IMR-90 (cell line): ENCODE results near the gene HECW1. TPM values are rescaled to one million over a fixed set of nuclear protein-coding genes. Genes with fewer than 3 reads are reported as not detected.

Experiments used
- ATAC-seq: fragments of 200-7000 bp; cut with Tn5 transposase; 2 replicates; pipeline ENCODE4 v1.9.1; 2020; ENCODE audit warnings: low read depth, mild to moderate bottlenecking, moderate library complexity
- BruUV-seq: library from RNA; stranded (reverse); fragments of 400-500 nt; replicated peaks from 2 replicates; lab custom pipeline; 2021; lab: Mats Ljungman, UMichigan
- CTCF ChIA-PET: fragments of 300-600 bp; formaldehyde crosslinking; extraction: SDS; loops from one replicate; lab custom pipeline; 2021; ENCODE audit warnings: antibody characterized with exemption; lab: Yijun Ruan, JAX
- POLR2A ChIA-PET: fragments of 300-600 bp; sonication (Branson Sonifier 250); formaldehyde crosslinking; loops from one replicate; lab custom pipeline; 2022; ENCODE audit warnings: antibody characterized with exemption; ENCODE audit not compliant: unreplicated experiment; lab: Charles Lee
- DNase-seq: peaks from one replicate; pipeline ENCODE4 v3.0.0; 2013
- H2AFZ ChIP-seq: replicated peaks from 2 replicates; pipeline ENCODE3; 2013; ENCODE audit warnings: low read length, mild to moderate bottlenecking; ENCODE audit not compliant: poor library complexity
- H2AK5ac ChIP-seq: 2 replicates; pipeline ENCODE4 v1.6.1; 2013; ENCODE audit warnings: low read depth, low read length, inconsistent platforms
- H2AK9ac ChIP-seq: replicated peaks from 2 replicates; pipeline ENCODE3; 2013; ENCODE audit warnings: mild to moderate bottlenecking, low read depth, low read length, moderate library complexity; ENCODE audit not compliant: poor library complexity
- H2BK120ac ChIP-seq: 2 replicates; pipeline ENCODE4 v1.6.1; 2013; ENCODE audit warnings: low read depth, low read length, inconsistent platforms
- H2BK15ac ChIP-seq: 3 replicates; pipeline ENCODE4 v1.6.1; 2013; ENCODE audit warnings: low read depth, low read length, inconsistent platforms
- H2BK20ac ChIP-seq: 2 replicates; pipeline ENCODE4 v1.6.1; 2013; ENCODE audit warnings: low read depth, mild to moderate bottlenecking, inconsistent platforms, low read length, moderate library complexity
- H2BK5ac ChIP-seq: 2 replicates; pipeline ENCODE4 v1.6.1; 2013; ENCODE audit warnings: mild to moderate bottlenecking, low read depth, low read length, inconsistent platforms; ENCODE audit not compliant: poor library complexity, severe bottlenecking
- H3K14ac ChIP-seq: replicated peaks from 2 replicates; pipeline ENCODE4 v1.6.1; 2013; ENCODE audit warnings: low read depth, low read length, inconsistent platforms
- H3K18ac ChIP-seq: 2 replicates; pipeline ENCODE4 v1.6.1; 2013; ENCODE audit warnings: low read depth, low read length, control low read depth
- H3K23ac ChIP-seq: 2 replicates; pipeline ENCODE4 v1.6.1; 2013; ENCODE audit warnings: low read depth, low read length, inconsistent platforms
- H3K27ac ChIP-seq: 2 replicates; pipeline ENCODE4 v1.5.1; 2013; ENCODE audit warnings: mild to moderate bottlenecking, control low read depth, low read length; ENCODE audit not compliant: insufficient read depth
- H3K27me3 ChIP-seq: 2 replicates; pipeline ENCODE4 v1.6.1; 2013; ENCODE audit warnings: low read length; ENCODE audit not compliant: control insufficient read depth, insufficient read depth
- H3K36me3 ChIP-seq: 2 replicates; pipeline ENCODE4 v1.6.1; 2013; ENCODE audit warnings: low read length, mixed read lengths; ENCODE audit not compliant: control insufficient read depth, insufficient read depth
- H3K4ac ChIP-seq: 2 replicates; pipeline ENCODE4 v1.6.1; 2013; ENCODE audit warnings: low read depth, low read length, inconsistent platforms
- H3K4me1 ChIP-seq: 2 replicates; pipeline ENCODE4 v1.6.1; 2013; ENCODE audit warnings: low read length, mixed read lengths; ENCODE audit not compliant: control insufficient read depth, insufficient read depth
- H3K4me2 ChIP-seq: 2 replicates; pipeline ENCODE4 v1.6.1; 2013; ENCODE audit warnings: low read depth, mild to moderate bottlenecking, control low read depth, low read length, moderate library complexity
- H3K4me3 ChIP-seq: 2 replicates; pipeline ENCODE4 v1.5.1; 2013; ENCODE audit warnings: low read depth, mild to moderate bottlenecking, control low read depth, low read length, moderate library complexity; ENCODE audit not compliant: insufficient read depth
- H3K56ac ChIP-seq: 2 replicates; pipeline ENCODE4 v1.6.1; 2013; ENCODE audit warnings: low read length, inconsistent platforms; ENCODE audit not compliant: insufficient read depth; ENCODE audit errors: extremely low read depth
- H3K79me1 ChIP-seq, 2 experiments: 2 replicates each; pipeline ENCODE4 v1.6.1; 2013; ENCODE audit warnings: low read length in 2 of 2, inconsistent platforms in 1 of 2, low read depth in 1 of 2
- H3K9ac ChIP-seq: 2 replicates; pipeline ENCODE4 v1.6.1; 2013; ENCODE audit warnings: low read depth, low read length, control low read depth
- H3K9me1 ChIP-seq: 2 replicates; pipeline ENCODE4 v1.6.1; 2013; ENCODE audit warnings: low read length, inconsistent platforms; ENCODE audit not compliant: insufficient read depth
- H3K9me3 ChIP-seq: 2 replicates; pipeline ENCODE4 v1.6.1; 2013; ENCODE audit warnings: low read length; ENCODE audit not compliant: control insufficient read depth, insufficient read depth
- H4K20me1 ChIP-seq: 2 replicates; pipeline ENCODE4 v1.6.1; 2013; ENCODE audit warnings: low read length, inconsistent platforms; ENCODE audit not compliant: insufficient read depth
- H4K5ac ChIP-seq: 2 replicates; pipeline ENCODE4 v1.6.1; 2013; ENCODE audit warnings: mild to moderate bottlenecking, low read depth, low read length, control low read depth
- H4K8ac ChIP-seq, 2 experiments: 2 replicates each; pipeline ENCODE4 v1.6.1; 2013; ENCODE audit warnings: low read depth in 2 of 2, low read length in 2 of 2, control low read depth in 1 of 2, inconsistent platforms in 1 of 2
- H4K91ac ChIP-seq: 2 replicates; pipeline ENCODE4 v1.6.1; 2013; ENCODE audit warnings: low read depth, low read length, inconsistent platforms; ENCODE audit not compliant: insufficient read depth
- BHLHE40 ChIP-seq: fragments of 150-350 bp; IDR thresholded peaks from 2 replicates; pipeline ENCODE4 v1.6.1; 2016; ENCODE audit warnings: mild to moderate bottlenecking, low read depth, low read length
- CEBPB ChIP-seq: IDR thresholded peaks from 2 replicates; pipeline ENCODE4 v1.6.1; 2012; ENCODE audit warnings: low read depth, low read length, improper control_type of control experiment
- CHD1 ChIP-seq: IDR thresholded peaks from 2 replicates; pipeline ENCODE4 v1.6.1; 2012; ENCODE audit warnings: low read depth, low read length, improper control_type of control experiment
- MAFK ChIP-seq: IDR thresholded peaks from 2 replicates; pipeline ENCODE4 v1.6.1; 2012; ENCODE audit warnings: low read depth, low read length, improper control_type of control experiment
- MAZ ChIP-seq: IDR thresholded peaks from 2 replicates; pipeline ENCODE4 v1.6.1; 2012; ENCODE audit warnings: low read depth, mild to moderate bottlenecking, low read length, improper control_type of control experiment, moderate library complexity, borderline replicate concordance
- MXI1 ChIP-seq: IDR thresholded peaks from 2 replicates; pipeline ENCODE4 v1.6.1; 2012; ENCODE audit warnings: low read depth, mild to moderate bottlenecking, low read length, moderate library complexity, borderline replicate concordance
- NFE2L2 ChIP-seq: fragments of 150-350 bp; IDR thresholded peaks from 2 replicates; pipeline ENCODE4 v1.6.1; 2016; ENCODE audit warnings: low read depth, mild to moderate bottlenecking, low read length
- POLR2A ChIP-seq: IDR thresholded peaks from 2 replicates; pipeline ENCODE4 v1.6.1; 2012; ENCODE audit warnings: mild to moderate bottlenecking, low read depth, low read length
- RAD21 ChIP-seq: IDR thresholded peaks from 2 replicates; pipeline ENCODE4 v1.6.1; 2012; ENCODE audit warnings: low read length, improper control_type of control experiment
- RFX5 ChIP-seq: IDR thresholded peaks from 2 replicates; pipeline ENCODE4 v1.8.0; 2012; ENCODE audit warnings: low read depth, mild to moderate bottlenecking, low read length, moderate library complexity
- SMC3 ChIP-seq: fragments of 150-350 bp; IDR thresholded peaks from 2 replicates; pipeline ENCODE4 v1.6.1; 2016; ENCODE audit warnings: low read depth, mild to moderate bottlenecking, antibody characterized with exemption, low read length, moderate library complexity
- WGBS, 2 experiments: methylation state at CpG; one replicate each; pipeline versions ENCODE4 v1.1.5 to v1.1.7; 2013; ENCODE audit warnings: missing lambda C conversion rate in 2 of 2; ENCODE audit not compliant: insufficient read length in 1 of 2; ENCODE audit errors: extremely low coverage in 2 of 2; 5-methylcytosine and 5-hydroxymethylcytosine counted together
- dilution Hi-C: fragments of 300-500 bp; cut with HindIII; formaldehyde crosslinking; loops from one replicate; pipeline ENCODE4 v1.14.3; 2018; ENCODE audit warnings: low sequenced_read_pairs; ENCODE audit not compliant: unreplicated experiment
- in situ Hi-C: fragments of 300-500 bp; cut with MboI; formaldehyde crosslinking; loops from 3 replicates; pipeline ENCODE4 v1.14.3; 2019; ENCODE audit warnings: low sequenced_read_pairs, inconsistent platforms, mixed read lengths
- intact Hi-C: fragments of 100-400 bp; cut with micrococcal nuclease; formaldehyde crosslinking; loops from 2 replicates; pipeline ENCODE4 v1.10.0; 2022
- polyA plus RNA-seq, 3 experiments: library from polyadenylated mRNA; depleted of rRNA; stranded (reverse); fragments of >200 nt; gene quantifications; 2 replicates each; pipeline ENCODE4 v1.2.3, GENCODE V29; 2012; ENCODE audit warnings: low replicate concordance in 1 of 3
- total RNA-seq: library from RNA; depleted of rRNA; stranded (reverse); fragments of >200 nt; gene quantifications from 2 replicates; pipeline ENCODE4 v1.2.3, GENCODE V29; 2012
- TF ChIP-seq, protein P1 (sequence below): fragments of 150-350 bp; IDR thresholded peaks from 2 replicates; pipeline ENCODE4 v1.6.1; 2016; ENCODE audit warnings: low read depth, mild to moderate bottlenecking, low read length, moderate library complexity, borderline replicate concordance
- TF ChIP-seq, protein P2 (sequence below): conservative IDR thresholded peaks from 2 replicates; pipeline ENCODE4 v1.5.1; 2012; ENCODE audit warnings: mild to moderate bottlenecking, low read depth, low read length, improper control_type of control experiment

HECW1 gene
- total and polyA plus RNA-seq, 2 of the 4 experiments (the other 2 are of a cell fraction), result 0.56 to 1.3 TPM

DNA sequence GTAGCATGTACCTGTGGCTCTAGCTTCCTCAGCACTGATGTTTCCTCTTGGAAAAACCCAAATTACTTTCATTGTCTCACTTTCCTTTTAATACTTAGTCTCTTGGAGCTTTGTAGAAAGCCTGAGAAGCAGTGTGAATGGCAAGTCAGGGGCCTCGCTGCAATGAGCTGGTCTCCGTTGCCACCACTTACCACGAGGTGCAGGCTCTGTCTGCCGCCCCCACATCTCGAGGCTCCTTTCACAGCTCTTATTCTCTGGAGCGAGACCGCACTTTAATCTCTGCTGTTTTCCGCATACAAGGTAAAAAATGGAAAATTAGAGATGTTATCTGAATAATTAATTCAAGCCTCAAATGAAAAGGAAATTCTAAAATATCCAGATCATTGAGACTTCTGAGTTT lies 186.2 kb downstream of the HECW1 start:
- peaks cover 6% of the 10 kb centered on the region for H3K27me3 ChIP-seq
- H3K4me2 ChIP-seq, result no peak overlapping the region
- H3K79me1 ChIP-seq, result no peaks in the 10 kb centered on the region
- CTCF ChIA-PET, result no interaction called here
- no peak overlapping the region for H3K23ac ChIP-seq
- H3K4ac ChIP-seq, result no peak overlapping the region
- H4K91ac ChIP-seq, result no peak overlapping the region
- TF ChIP-seq, protein P1, sequence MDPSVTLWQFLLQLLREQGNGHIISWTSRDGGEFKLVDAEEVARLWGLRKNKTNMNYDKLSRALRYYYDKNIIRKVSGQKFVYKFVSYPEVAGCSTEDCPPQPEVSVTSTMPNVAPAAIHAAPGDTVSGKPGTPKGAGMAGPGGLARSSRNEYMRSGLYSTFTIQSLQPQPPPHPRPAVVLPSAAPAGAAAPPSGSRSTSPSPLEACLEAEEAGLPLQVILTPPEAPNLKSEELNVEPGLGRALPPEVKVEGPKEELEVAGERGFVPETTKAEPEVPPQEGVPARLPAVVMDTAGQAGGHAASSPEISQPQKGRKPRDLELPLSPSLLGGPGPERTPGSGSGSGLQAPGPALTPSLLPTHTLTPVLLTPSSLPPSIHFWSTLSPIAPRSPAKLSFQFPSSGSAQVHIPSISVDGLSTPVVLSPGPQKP, result no peak
- TF ChIP-seq RFX5 (no peak), MAFK (no peak), BHLHE40 (no peak), SMC3 (no peak), MXI1 (no peak), CEBPB (no peak), MAZ (no peak), CHD1 (no peak), RAD21 (no peak), NFE2L2 (no peak), POLR2A (no peak)
- TF ChIP-seq, protein P2, sequence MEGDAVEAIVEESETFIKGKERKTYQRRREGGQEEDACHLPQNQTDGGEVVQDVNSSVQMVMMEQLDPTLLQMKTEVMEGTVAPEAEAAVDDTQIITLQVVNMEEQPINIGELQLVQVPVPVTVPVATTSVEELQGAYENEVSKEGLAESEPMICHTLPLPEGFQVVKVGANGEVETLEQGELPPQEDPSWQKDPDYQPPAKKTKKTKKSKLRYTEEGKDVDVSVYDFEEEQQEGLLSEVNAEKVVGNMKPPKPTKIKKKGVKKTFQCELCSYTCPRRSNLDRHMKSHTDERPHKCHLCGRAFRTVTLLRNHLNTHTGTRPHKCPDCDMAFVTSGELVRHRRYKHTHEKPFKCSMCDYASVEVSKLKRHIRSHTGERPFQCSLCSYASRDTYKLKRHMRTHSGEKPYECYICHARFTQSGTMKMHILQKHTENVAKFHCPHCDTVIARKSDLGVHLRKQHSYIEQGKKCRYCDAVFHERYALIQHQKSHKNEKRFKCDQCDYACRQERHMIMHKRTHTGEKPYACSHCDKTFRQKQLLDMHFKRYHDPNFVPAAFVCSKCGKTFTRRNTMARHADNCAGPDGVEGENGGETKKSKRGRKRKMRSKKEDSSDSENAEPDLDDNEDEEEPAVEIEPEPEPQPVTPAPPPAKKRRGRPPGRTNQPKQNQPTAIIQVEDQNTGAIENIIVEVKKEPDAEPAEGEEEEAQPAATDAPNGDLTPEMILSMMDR, result no peak
- H2AK9ac ChIP-seq, result no peak overlapping the region
- H2AK5ac ChIP-seq, result no peak overlapping the region
- DNase-seq (no peak), ATAC-seq (no peak)
- no peak overlapping the region for H3K4me3 ChIP-seq
- no peak overlapping the region for H2AFZ ChIP-seq
- dilution Hi-C loops (no loop called here), intact Hi-C loops (no loop called here), in situ Hi-C loops (no loop called here)
- no peak overlapping the region for H3K18ac ChIP-seq
- H3K56ac ChIP-seq, result no peak overlapping the region
- no peak overlapping the region for H4K8ac ChIP-seq
- H3K27ac ChIP-seq, result no peak overlapping the region
- no peaks in the 10 kb centered on the region for H3K9me3 ChIP-seq
- BruUV-seq, result no TSS peak
- H3K4me1 ChIP-seq, result peaks cover 7% of the 10 kb centered on the region; the same call in 1 of the 2 replicates
- H3K36me3 ChIP-seq, result no peaks in the 10 kb centered on the region
- peaks cover 6% of the 10 kb centered on the region for H3K9me1 ChIP-seq
- no peak overlapping the region for H2BK5ac ChIP-seq
- H3K14ac ChIP-seq, result no peak overlapping the region
- H2BK120ac ChIP-seq, result no peak overlapping the region
- H3K9ac ChIP-seq, result no peak overlapping the region
- H2BK15ac ChIP-seq, result no peak overlapping the region
- WGBS, 2 experiments, result no CpG with 5 or more reads among the region's 8 CpGs
- no peak overlapping the region for H4K5ac ChIP-seq
- H4K20me1 ChIP-seq, result no peaks in the 10 kb centered on the region
- POLR2A ChIA-PET, result no interaction called here
- no peak overlapping the region for H2BK20ac ChIP-seq
